ENCODE data around the gene SHROOM1.
"Not testable (repeated sequence)": the region's sequence is repeated elsewhere in the genome, so short reads cannot be mapped to it uniquely, and the experiment has no call there.

Gene SHROOM1

GRCh38 chr5:132808866-132809265, 21.6 kb downstream of the SHROOM1 start:
- DNase-seq (ENCODE audit: low read depth in 2 of 3, low spot score in 2 of 3), result no peak

- DNase-seq (ENCODE audit: low read depth in 2 of 3, low spot score in 2 of 3), result no peak
Observed at GRCh38 chr5:132808448-132808847, 22.0 kb downstream of the SHROOM1 start.

GRCh38 chr5:132807163-132807838, 23.1 kb downstream of the SHROOM1 start:
- no peak for DNase-seq (ENCODE audit: low read depth in 2 of 3, low spot score in 2 of 3)

GRCh38 chr5:132806804-132807162, 23.7 kb downstream of the SHROOM1 start:
- not testable (repeated sequence) for DNase-seq (ENCODE audit: low read depth in 2 of 3, low spot score in 2 of 3)

- DNase-seq (ENCODE audit: low read depth in 2 of 3, low spot score in 2 of 3), result not testable (repeated sequence)
Observed at GRCh38 chr5:132805872-132806271, 24.6 kb downstream of the SHROOM1 start.

GRCh38 chr5:132804219-132804618, 26.2 kb downstream of the SHROOM1 start:
- DNase-seq (ENCODE audit: low read depth in 2 of 3, low spot score in 2 of 3), result not testable (repeated sequence)

- not testable (repeated sequence) for DNase-seq (ENCODE audit: low read depth in 2 of 3, low spot score in 2 of 3)
Observed at GRCh38 chr5:132802685-132803066, 27.8 kb downstream of the SHROOM1 start.

- DNase-seq (ENCODE audit: low read depth in 2 of 3, low spot score in 2 of 3), result no peak
Observed at GRCh38 chr5:132802044-132802684, 28.3 kb downstream of the SHROOM1 start.

GRCh38 chr5:132800545-132800944, 29.9 kb downstream of the SHROOM1 start:
- DNase-seq (ENCODE audit: low read depth in 2 of 3, low spot score in 2 of 3), result no peak

GRCh38 chr5:132799392-132799791, 31.1 kb downstream of the SHROOM1 start:
- DNase-seq (ENCODE audit: low read depth in 2 of 3, low spot score in 2 of 3), result no peak

- no peak for DNase-seq (ENCODE audit: low read depth in 2 of 3, low spot score in 2 of 3)
Observed at GRCh38 chr5:132797651-132798050, 32.8 kb downstream of the SHROOM1 start.

- no peak for DNase-seq (ENCODE audit: low read depth in 2 of 3, low spot score in 2 of 3)
Observed at GRCh38 chr5:132791026-132791425, 39.4 kb downstream of the SHROOM1 start.

GRCh38 chr5:132790201-132790865, 40.1 kb downstream of the SHROOM1 start:
- DNase-seq (ENCODE audit: low read depth in 2 of 3, low spot score in 2 of 3), result no peak

- no peak for DNase-seq (ENCODE audit: low read depth in 2 of 3, low spot score in 2 of 3)
Observed at GRCh38 chr5:132788990-132789886, 41.2 kb downstream of the SHROOM1 start.

GRCh38 chr5:132788508-132788907, 41.9 kb downstream of the SHROOM1 start:
- no peak for DNase-seq (ENCODE audit: low read depth in 2 of 3, low spot score in 2 of 3)

GRCh38 chr5:132787076-132787475, 43.4 kb downstream of the SHROOM1 start:
- DNase-seq (ENCODE audit: low read depth in 2 of 3, low spot score in 2 of 3), result no peak

- DNase-seq (ENCODE audit: low read depth in 2 of 3, low spot score in 2 of 3), result no peak
Observed at GRCh38 chr5:132785864-132786263, 44.6 kb downstream of the SHROOM1 start.

- no peak for DNase-seq (ENCODE audit: low read depth in 2 of 3, low spot score in 2 of 3)
Observed at GRCh38 chr5:132785365-132785764, 45.1 kb downstream of the SHROOM1 start.

GRCh38 chr5:132782101-132782500, 48.3 kb downstream of the SHROOM1 start:
- no peak for DNase-seq (ENCODE audit: low read depth in 2 of 3, low spot score in 2 of 3)

GRCh38 chr5:132781029-132781428, 49.4 kb downstream of the SHROOM1 start:
- DNase-seq (ENCODE audit: low read depth in 2 of 3, low spot score in 2 of 3), result no peak

- DNase-seq (ENCODE audit: low read depth in 2 of 3, low spot score in 2 of 3), result no peak
Observed at GRCh38 chr5:132780577-132780976, 49.9 kb downstream of the SHROOM1 start.

All from activated CD8-positive, alpha-beta memory T cell treated with anti-CD3 and anti-CD28 coated beads for 48 hours (primary cell).